WI38 (cell line): Measurements from ENCODE around the gene PLXDC2.

Experiments
- H3K4me3 ChIP-seq: 2 replicates; pipeline ENCODE4 v1.5.1; 2011; ENCODE audit warnings: low read depth, mild to moderate bottlenecking, control low read depth, low read length
- TF ChIP-seq, protein P1 (sequence below): IDR thresholded peaks from 2 replicates; pipeline ENCODE4 v1.5.1; 2012; ENCODE audit warnings: low read depth, mild to moderate bottlenecking, control low read depth, low read length

Gene PLXDC2

DNA sequence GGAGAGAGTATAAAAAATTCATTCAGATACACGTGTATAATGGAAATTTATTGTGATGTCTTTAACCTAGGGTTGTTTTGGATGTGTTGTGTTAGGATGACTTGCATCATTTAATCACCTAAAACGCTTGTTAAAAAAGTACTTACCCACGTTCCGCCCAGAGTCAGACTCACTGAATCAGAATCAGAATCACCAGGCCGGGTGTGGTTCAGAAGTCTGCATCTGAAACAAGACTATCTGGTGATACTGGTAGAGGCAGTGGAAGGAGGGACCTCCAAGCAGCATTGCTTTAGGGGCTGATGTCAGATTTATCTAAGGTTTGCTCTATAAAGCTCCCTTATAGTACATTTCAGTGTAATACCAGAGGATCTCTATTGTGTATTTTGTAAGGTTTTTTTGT, 20.5 kb upstream of the PLXDC2 start:
- no peak overlapping the region for H3K4me3 ChIP-seq
- TF ChIP-seq, protein P1, sequence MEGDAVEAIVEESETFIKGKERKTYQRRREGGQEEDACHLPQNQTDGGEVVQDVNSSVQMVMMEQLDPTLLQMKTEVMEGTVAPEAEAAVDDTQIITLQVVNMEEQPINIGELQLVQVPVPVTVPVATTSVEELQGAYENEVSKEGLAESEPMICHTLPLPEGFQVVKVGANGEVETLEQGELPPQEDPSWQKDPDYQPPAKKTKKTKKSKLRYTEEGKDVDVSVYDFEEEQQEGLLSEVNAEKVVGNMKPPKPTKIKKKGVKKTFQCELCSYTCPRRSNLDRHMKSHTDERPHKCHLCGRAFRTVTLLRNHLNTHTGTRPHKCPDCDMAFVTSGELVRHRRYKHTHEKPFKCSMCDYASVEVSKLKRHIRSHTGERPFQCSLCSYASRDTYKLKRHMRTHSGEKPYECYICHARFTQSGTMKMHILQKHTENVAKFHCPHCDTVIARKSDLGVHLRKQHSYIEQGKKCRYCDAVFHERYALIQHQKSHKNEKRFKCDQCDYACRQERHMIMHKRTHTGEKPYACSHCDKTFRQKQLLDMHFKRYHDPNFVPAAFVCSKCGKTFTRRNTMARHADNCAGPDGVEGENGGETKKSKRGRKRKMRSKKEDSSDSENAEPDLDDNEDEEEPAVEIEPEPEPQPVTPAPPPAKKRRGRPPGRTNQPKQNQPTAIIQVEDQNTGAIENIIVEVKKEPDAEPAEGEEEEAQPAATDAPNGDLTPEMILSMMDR: no peak

DNA sequence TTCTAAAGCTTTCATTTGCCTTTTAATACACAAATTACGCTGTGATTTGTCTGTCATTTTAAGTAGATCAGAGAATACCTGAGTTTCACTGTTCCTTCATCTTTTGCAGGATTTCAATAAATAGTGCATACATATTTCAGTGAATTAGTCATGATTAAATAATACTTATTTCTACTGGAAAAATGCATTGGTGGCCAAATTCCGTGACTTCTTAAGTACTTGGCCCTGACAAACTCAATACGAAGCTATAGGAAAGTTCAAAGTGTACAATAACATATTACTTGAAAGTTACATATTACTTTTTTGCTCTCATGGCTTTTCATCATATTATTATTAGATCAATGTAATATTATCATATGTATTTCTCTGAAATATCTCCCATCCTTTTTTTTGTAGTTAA, 16.1 kb upstream of the PLXDC2 start:
- TF ChIP-seq, protein P1: no peak

DNA sequence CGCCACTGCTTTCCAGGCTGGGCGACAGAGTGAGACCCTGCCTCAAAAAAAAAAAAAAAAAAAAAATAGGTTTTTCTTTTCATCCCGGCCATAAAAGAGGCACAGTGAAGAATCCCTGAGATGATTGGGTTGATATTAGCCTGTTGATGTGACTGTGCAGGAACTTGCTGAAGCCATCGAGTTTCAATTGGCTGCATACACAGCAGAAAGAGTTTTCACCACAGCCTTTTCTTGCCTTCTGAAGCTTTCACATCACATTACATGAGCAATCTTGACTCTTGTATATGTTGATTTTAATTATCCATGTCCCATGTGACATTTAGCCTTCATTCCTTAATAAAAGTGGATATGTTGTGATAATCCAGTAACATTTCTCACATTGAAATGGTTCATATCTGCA, 14.9 kb upstream of the PLXDC2 start:
- TF ChIP-seq, protein P1: no peak
- H3K4me3 ChIP-seq: no peak overlapping the region

More for the DNA sequence above, 16.1 kb upstream of the PLXDC2 start:
- no peak overlapping the region for H3K4me3 ChIP-seq

DNA sequence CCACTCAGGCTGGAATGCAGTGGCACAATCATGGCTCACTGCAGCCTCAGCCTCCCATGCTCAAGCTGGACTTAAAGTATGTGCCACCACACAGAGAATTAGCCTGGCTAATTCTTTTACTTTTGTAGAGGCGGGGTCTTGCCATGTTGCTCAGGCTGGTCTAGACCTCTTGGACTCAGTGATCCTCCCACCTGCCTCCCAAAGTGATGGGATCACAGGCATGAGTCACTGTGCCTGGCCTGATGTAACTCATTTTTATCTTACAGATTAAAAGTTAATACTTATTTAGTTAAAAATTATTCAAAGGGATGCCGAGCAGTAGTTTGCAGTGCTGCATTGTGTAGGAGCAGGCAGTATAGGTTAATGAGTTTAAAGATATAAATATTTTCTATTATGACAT, 12.6 kb upstream of the PLXDC2 start:
- no peak overlapping the region for H3K4me3 ChIP-seq
- TF ChIP-seq, protein P1: no peak

DNA sequence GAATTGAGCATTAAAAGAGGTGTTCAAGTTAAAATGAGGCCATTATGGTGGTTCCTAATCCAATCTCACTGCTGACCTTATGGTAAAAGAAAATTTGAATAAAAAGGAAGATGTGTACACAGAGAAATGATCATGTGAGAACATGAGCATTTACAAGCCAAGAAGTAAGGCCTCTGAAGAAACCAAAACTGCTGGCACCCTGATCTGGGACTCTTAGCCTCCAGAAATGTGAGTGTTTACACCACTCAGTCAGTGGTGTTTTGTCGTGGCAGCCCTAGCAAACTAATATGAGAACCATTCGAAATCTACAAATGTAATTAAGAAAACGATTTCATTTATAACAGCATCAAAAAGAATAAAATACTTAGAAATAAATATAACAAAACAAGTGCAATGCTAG, 6.8 kb upstream of the PLXDC2 start:
- TF ChIP-seq, protein P1: no peak
- no peak overlapping the region for H3K4me3 ChIP-seq

DNA sequence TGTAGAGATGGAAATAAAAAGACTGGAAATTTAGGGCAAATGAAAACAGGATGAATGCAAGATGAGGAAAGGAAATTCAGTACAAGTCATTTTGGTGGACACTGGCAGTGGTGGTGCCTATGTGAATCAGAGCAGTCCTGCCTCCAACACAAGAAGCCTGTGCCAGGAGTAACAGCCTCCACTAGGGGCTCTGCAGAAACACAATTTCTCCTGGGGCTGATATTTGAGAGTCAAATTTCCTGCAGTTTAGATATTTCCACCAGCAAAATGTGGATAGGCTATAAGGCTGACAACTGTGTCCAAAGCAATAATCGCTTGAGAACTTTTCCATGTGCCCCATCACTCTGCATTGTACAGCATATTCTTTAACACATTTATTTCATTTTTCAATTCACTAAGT, 4.7 kb upstream of the PLXDC2 start:
- no peak overlapping the region for H3K4me3 ChIP-seq
- TF ChIP-seq, protein P1: no peak

DNA sequence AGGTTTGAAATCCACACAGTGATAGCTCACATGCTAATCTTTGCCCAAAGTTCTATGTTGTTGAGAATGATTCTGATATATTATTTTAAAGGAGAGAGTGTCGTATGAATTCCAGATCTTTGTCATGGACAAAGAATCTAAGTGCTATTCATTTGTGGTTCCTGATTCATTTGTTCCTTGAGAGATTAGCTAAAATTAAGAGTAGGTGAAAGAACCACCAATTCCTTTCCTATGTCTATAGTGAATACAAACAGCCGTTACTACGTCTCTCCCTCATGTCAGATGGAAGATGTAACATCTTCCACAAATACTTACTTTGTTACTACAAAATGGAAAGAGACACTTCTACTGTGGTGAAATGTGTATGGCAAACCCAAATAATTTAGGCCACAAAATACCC, 3.3 kb upstream of the PLXDC2 start:
- TF ChIP-seq, protein P1: no peak
- H3K4me3 ChIP-seq: no peak overlapping the region
